PC-9 (cell line): ENCODE measurements around the gene TATDN2. TPM values are rescaled to one million over a fixed set of nuclear protein-coding genes. Genes with fewer than 3 reads are reported as not detected.

ENCODE experiments used
- BruUV-seq: library from RNA; stranded (reverse); fragments of 400-500 nt; replicated peaks from 2 replicates; lab custom pipeline; 2021; lab: Mats Ljungman, UMichigan
- CTCF ChIA-PET: fragments of 300-600 bp; sonication (Branson Sonifier 250); formaldehyde crosslinking; loops from one replicate; lab custom pipeline; 2022; ENCODE audit warnings: antibody characterized with exemption; lab: Charles Lee
- POLR2A ChIA-PET: fragments of 300-600 bp; sonication (Branson Sonifier 250); formaldehyde crosslinking; loops from one replicate; lab custom pipeline; 2022; ENCODE audit warnings: antibody characterized with exemption; ENCODE audit not compliant: unreplicated experiment; lab: Charles Lee
- DNase-seq, 2 experiments: peaks; one replicate each; pipeline versions ENCODE4 v3.0.0 to v3.0.0-alpha.2; 2015 to 2022; ENCODE audit warnings: mixed read lengths in 1 of 2
- H2AFZ ChIP-seq: fragments of 200-600 bp; sonication (generic); 2 replicates; pipeline ENCODE4 v1.8.1; 2017; ENCODE audit warnings: antibody characterized with exemption
- H3F3A ChIP-seq: fragments of 200-600 bp; sonication (generic); 2 replicates; pipeline ENCODE4 v1.8.1; 2017; ENCODE audit warnings: antibody characterized with exemption, mild to moderate bottlenecking, low read depth; ENCODE audit not compliant: insufficient read depth
- H3K27ac ChIP-seq: fragments of 200-600 bp; sonication (generic); 2 replicates; pipeline ENCODE4 v1.6.1; 2016; ENCODE audit warnings: mixed run types
- H3K27me3 ChIP-seq: fragments of 200-600 bp; sonication (generic); 2 replicates; pipeline ENCODE4 v1.6.1; 2016; ENCODE audit warnings: low read depth, mixed run types; ENCODE audit not compliant: insufficient read depth
- H3K36me3 ChIP-seq: fragments of 200-600 bp; sonication (generic); 2 replicates; pipeline ENCODE4 v1.6.1; 2016; ENCODE audit warnings: low read depth, mixed run types
- H3K4me1 ChIP-seq: fragments of 200-600 bp; sonication (generic); replicated peaks from 2 replicates; pipeline ENCODE4 v1.6.1; 2016; ENCODE audit warnings: mixed run types; ENCODE audit not compliant: insufficient read depth
- H3K4me2 ChIP-seq: fragments of 200-600 bp; sonication (generic); 2 replicates; pipeline ENCODE4 v1.6.1; 2017; ENCODE audit warnings: mixed run types
- H3K4me3 ChIP-seq: fragments of 200-600 bp; sonication (generic); 2 replicates; pipeline ENCODE4 v1.6.1; 2016; ENCODE audit warnings: mixed run types
- H3K79me2 ChIP-seq: fragments of 200-600 bp; sonication (generic); 2 replicates; pipeline ENCODE4 v1.6.1; 2017; ENCODE audit warnings: low read depth, mixed run types
- H3K9me2 ChIP-seq: fragments of 200-600 bp; sonication (generic); 2 replicates; pipeline ENCODE4 v1.8.1; 2017; ENCODE audit warnings: mild to moderate bottlenecking; ENCODE audit not compliant: insufficient read depth
- H3K9me3 ChIP-seq: fragments of 200-600 bp; sonication (generic); 2 replicates; pipeline ENCODE4 v1.8.1; 2016; ENCODE audit warnings: low read depth; ENCODE audit not compliant: insufficient read depth
- H4K20me1 ChIP-seq: fragments of 200-600 bp; sonication (generic); 2 replicates; pipeline ENCODE4 v1.8.1; 2017; ENCODE audit not compliant: insufficient read depth
- CTCF ChIP-seq: fragments of 200-600 bp; sonication (generic); conservative IDR thresholded peaks from 2 replicates; pipeline ENCODE4 v1.6.1; 2017; ENCODE audit warnings: mixed run types, antibody characterized with exemption, mild to moderate bottlenecking, moderate library complexity
- EZH2 ChIP-seq: fragments of 200-600 bp; sonication (generic); IDR thresholded peaks from 2 replicates; pipeline ENCODE4 v1.8.0; 2017; ENCODE audit warnings: antibody characterized with exemption, low read depth
- intact Hi-C: fragments of 100-400 bp; cut with micrococcal nuclease; formaldehyde crosslinking; loops from one replicate; pipeline ENCODE4 v1.10.0; 2022; ENCODE audit not compliant: unreplicated experiment
- total RNA-seq: library from RNA; stranded (reverse); gene quantifications from 2 replicates; pipeline ENCODE4 v1.2.3, GENCODE V29; 2021

Gene TATDN2
- total RNA-seq, 1 experiment from 2014 or later: 34.0 TPM

DNA sequence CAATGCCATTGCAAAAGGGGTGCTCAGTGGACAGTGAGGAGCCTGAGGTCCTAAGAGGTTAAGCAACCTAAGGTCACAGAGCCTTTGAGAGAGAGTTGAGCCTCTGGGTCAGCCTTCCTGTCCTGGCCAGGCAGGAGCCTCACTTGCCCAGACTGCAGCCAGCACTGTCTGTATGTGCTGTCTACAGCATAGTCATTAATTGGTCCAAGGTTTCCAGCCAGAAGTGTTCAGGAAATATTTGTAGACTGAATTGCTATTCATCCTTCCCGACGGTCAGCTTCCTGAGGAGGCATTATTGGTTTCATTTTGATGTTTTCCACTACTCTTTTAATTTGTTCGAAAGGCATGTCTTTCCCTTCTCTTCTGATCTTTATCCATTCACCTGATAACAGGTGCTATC, 64.6 kb downstream of the TATDN2 start:
- no peaks in the 10 kb centered on the region for H3K9me3 ChIP-seq
- H4K20me1 ChIP-seq: no peaks in the 10 kb centered on the region; the same call in 1 of the 2 replicates
- no peak overlapping the region for H3K4me2 ChIP-seq
- H3K36me3 ChIP-seq: peaks cover 40% of the 10 kb centered on the region
- H3K79me2 ChIP-seq: 0 out of 2 replicates have a peak, but pooled peaks cover 4% of the 10 kb centered on the region
- H3F3A ChIP-seq: peaks cover 3% of the 10 kb centered on the region
- CTCF ChIA-PET: no interaction called here
- H3K4me3 ChIP-seq: no peak overlapping the region
- POLR2A ChIA-PET: no interaction called here
- TF ChIP-seq CTCF: no peak
- no peak for TF ChIP-seq EZH2
- no peaks in the 10 kb centered on the region for H3K4me1 ChIP-seq
- BruUV-seq: no TSS peak
- no peaks in the 10 kb centered on the region for H3K27me3 ChIP-seq
- DNase-seq: no peak
- intact Hi-C loops: no loop called here
- no peaks in the 10 kb centered on the region for H3K9me2 ChIP-seq
- H2AFZ ChIP-seq: no peak overlapping the region
- no peak overlapping the region for H3K27ac ChIP-seq

- no peak for TF ChIP-seq CTCF
- no TSS peak for BruUV-seq
- Histone ChIP-seq H2AFZ (no peak overlapping the region), H3K27me3 (no peaks in the 10 kb centered on the region), H3K4me3 (no peak overlapping the region), H3K4me1 (peaks cover 8% of the 10 kb centered on the region), H3K27ac (no peak overlapping the region), H4K20me1 (peaks cover 12% of the 10 kb centered on the region), H3K79me2 (peaks cover 24% of the 10 kb centered on the region), H3K9me2 (no peaks in the 10 kb centered on the region), H3K36me3 (peaks cover 33% of the 10 kb centered on the region), H3K4me2 (no peak overlapping the region), H3K9me3 (no peaks in the 10 kb centered on the region), H3F3A (peaks cover 3% of the 10 kb centered on the region; the same call in 1 of the 2 replicates)
- CTCF ChIA-PET: no interaction called here
- intact Hi-C loops: no loop called here
- POLR2A ChIA-PET: no interaction called here
- no peak for DNase-seq
These were observed 66.8 kb downstream of the TATDN2 start for GRCh38 chr3:10315101-10315500.

- Histone ChIP-seq H3K4me3 (no peak overlapping the region), H4K20me1 (peaks cover 12% of the 10 kb centered on the region), H3K9me3 (no peaks in the 10 kb centered on the region), H3K27ac (no peak overlapping the region), H3K4me1 (peaks cover 8% of the 10 kb centered on the region), H3K9me2 (no peaks in the 10 kb centered on the region), H3K4me2 (no peak overlapping the region), H3K36me3 (peaks cover 33% of the 10 kb centered on the region), H3K79me2 (peaks cover 31% of the 10 kb centered on the region), H3K27me3 (no peaks in the 10 kb centered on the region), H3F3A (no peaks in the 10 kb centered on the region; the same call in 1 of the 2 replicates), H2AFZ (no peak overlapping the region)
- TF ChIP-seq CTCF (no peak), EZH2 (no peak)
- no peak for DNase-seq
- no TSS peak for BruUV-seq
- intact Hi-C loops: no loop called here
- POLR2A ChIA-PET: no interaction called here
- CTCF ChIA-PET: no interaction called here
These were observed 67.6 kb downstream of the TATDN2 start for GRCh38 chr3:10315771-10316344.
